GM13976 (cell line): Measurements from ENCODE around the gene TMEM95.
"Not testable (repeated sequence)": the region's sequence is repeated elsewhere in the genome, so short reads cannot be mapped to it uniquely, and the experiment has no call there.

ENCODE experiments used
- DNase-seq: peaks from one replicate; pipeline ENCODE4 v3.0.0; 2012; ENCODE audit warnings: low spot score
- CTCF ChIP-seq: IDR thresholded peaks from 2 replicates; pipeline ENCODE4 v1.5.1; 2012; ENCODE audit warnings: borderline replicate concordance, mild to moderate bottlenecking; ENCODE audit not compliant: insufficient read depth; ENCODE audit errors: extremely low read depth, missing control alignments, control extremely low read depth
- in situ Hi-C: fragments of 300-500 bp; cut with MboI; formaldehyde crosslinking; loops from one replicate; pipeline ENCODE4 v1.12.0; 2022; ENCODE audit warnings: low sequenced_read_pairs, mixed read lengths, inconsistent platforms; ENCODE audit not compliant: unreplicated experiment

Gene TMEM95

GRCh38 chr17:7329374-7329996 is 25.5 kb upstream of the TMEM95 start:
- in situ Hi-C loops, result no loop called here
- no peak for TF ChIP-seq CTCF
- DNase-seq, result peak; percentile 96

DNA sequence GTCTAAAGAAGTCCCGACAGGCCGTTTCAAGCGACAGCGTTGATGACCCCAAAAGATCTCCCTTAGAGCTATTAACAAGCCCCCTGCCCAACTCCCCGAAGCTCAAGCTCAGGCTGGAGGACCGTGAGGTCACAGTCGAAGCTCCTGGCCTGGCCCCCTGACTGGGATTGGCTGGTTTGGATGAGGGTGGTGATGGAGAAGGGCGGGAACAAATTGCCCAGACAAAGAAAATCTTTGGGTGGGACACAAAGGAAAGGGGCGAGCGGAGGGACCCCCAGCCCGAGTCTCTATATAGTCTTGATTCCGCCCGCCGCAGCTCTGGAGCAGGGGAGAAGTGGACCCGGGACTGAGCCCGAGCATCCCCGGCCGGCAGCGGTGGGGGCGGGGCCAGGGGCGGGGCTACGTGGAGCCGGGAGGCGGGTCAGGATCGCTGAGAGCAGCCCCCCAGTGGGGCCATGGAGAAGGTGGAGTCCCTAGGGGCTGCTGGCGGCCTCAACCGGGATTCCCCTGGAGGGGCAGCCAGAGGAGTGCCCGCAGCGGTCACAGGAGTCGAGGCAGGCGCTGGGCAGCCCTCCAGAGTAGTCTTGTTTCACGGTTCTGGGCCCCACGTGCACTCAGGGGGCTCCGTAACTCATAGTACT is 24.8 kb upstream of the TMEM95 start:
- no peak for TF ChIP-seq CTCF
- in situ Hi-C loops, result no loop called here
- DNase-seq, result peak; percentile 91

DNA sequence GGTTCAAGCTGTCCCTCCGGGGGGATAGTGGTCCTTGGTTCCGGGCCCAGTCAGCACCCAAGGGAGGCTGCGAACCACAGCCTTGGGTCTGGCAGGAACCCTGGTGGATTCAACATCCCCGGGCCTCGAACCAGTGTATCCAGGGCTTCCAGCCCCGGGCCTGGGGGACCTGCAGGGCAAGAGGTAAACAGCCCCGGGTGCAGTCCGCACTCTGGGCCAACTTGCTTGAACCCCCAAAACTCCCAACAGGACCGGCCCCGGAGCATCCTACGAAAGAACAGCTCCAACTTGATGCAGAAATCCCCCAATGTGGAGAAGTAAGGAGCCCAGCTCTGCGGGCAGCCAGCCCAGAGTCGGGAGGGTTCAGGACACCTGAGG is 24.3 kb upstream of the TMEM95 start:
- no peak for TF ChIP-seq CTCF
- no peak for DNase-seq
- in situ Hi-C loops, result no loop called here

- DNase-seq, result no peak
- in situ Hi-C loops, result no loop called here
- no peak for TF ChIP-seq CTCF
These were observed 22.8 kb upstream of the TMEM95 start for GRCh38 chr17:7332111-7332510.

- in situ Hi-C loops, DNase-seq: not testable (repeated sequence)
These were observed 22.3 kb upstream of the TMEM95 start for GRCh38 chr17:7332600-7333069.

GRCh38 chr17:7334938-7335538 is 19.9 kb upstream of the TMEM95 start:
- no peak for DNase-seq
- in situ Hi-C loops, result no loop called here
- TF ChIP-seq CTCF, result no peak

DNA sequence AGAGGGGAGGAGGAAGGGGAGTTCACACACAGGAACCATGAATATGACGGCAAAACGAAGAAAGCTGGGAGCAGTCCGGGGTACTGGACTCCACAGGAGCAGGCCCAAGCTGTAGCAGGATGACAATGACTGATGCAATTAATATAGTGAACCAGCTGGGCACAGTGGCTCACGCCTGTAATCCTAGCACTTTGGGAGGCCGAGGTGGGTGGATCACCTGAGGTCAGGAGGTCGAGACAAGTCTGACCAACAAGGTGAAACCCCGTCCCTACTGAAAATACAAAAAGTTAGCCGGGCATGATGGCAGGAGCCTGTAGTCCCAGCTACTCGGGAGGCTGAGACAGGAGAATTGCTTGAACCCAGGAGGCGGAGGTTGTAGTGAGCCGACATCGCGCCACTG is 19.2 kb upstream of the TMEM95 start:
- DNase-seq, in situ Hi-C loops: not testable (repeated sequence)
